ENCODE results near the gene ZSWIM1.

ZSWIM1 gene

GRCh38 chr20:45890077-45890984, 9.3 kb downstream of the ZSWIM1 start:
- TF ChIP-seq GATA3 (IDR thresholded peaks at IDR 0.05; ENCODE audit: low read depth, low read length), result no peak
- TF ChIP-seq GATA2 (IDR thresholded peaks at IDR 0.05; ENCODE audit: low read depth, low read length), result no peak

GRCh38 chr20:45890985-45891983, 10.3 kb downstream of the ZSWIM1 start, which contains the start of the genes CTSA and NEURL2:
CTSA (plus strand) TSS chr20:45891335; CDS start chr20:45891569, 234 bp downstream.
NEURL2 (minus strand) TSS chr20:45891208; CDS start chr20:45890991, 217 bp downstream.
- TF ChIP-seq GATA2 (IDR thresholded peaks at IDR 0.05; ENCODE audit: low read depth, low read length), result no peak
- no peak for TF ChIP-seq GATA3 (IDR thresholded peaks at IDR 0.05; ENCODE audit: low read depth, low read length)

- no peak for TF ChIP-seq GATA2 (IDR thresholded peaks at IDR 0.05; ENCODE audit: low read depth, low read length)
- no peak for TF ChIP-seq GATA3 (IDR thresholded peaks at IDR 0.05; ENCODE audit: low read depth, low read length)
Observed at GRCh38 chr20:45892049-45892825, 11.2 kb downstream of the ZSWIM1 start.

DNA sequence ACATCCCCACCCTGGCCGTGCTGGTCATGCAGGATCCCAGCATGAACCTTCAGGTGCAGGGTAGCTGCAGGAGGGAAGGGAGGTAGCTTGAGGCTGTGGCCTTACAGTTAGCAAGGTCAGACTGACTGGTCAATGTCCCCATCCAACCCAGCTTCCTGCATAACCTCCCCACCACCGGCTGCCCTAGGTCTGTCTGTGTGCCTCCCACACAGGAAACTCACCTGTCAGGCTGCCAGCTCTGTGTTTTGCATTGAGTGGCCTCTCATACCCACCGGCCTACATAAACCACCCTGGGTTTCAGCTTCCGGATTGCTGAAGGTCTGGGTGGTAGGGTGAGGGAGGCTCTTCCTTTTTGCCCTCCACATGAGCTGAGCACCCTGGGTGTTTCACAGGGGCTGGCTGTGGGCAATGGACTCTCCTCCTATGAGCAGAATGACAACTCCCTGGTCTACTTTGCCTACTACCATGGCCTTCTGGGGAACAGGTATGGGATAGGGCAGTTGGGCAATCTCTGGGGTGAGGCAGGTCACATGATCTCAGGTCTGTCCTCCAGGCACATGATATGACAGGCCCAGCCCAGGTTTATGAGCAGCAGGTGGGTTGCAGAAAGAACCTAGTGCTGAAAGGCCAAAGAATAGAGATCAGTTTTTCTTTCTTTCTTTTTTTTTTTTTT, 11.9 kb downstream of the ZSWIM1 start:
- TF ChIP-seq GATA2 (IDR thresholded peaks at IDR 0.05; ENCODE audit: low read depth, low read length), result no peak
- TF ChIP-seq GATA3 (IDR thresholded peaks at IDR 0.05; ENCODE audit: low read depth, low read length), result no peak

DNA sequence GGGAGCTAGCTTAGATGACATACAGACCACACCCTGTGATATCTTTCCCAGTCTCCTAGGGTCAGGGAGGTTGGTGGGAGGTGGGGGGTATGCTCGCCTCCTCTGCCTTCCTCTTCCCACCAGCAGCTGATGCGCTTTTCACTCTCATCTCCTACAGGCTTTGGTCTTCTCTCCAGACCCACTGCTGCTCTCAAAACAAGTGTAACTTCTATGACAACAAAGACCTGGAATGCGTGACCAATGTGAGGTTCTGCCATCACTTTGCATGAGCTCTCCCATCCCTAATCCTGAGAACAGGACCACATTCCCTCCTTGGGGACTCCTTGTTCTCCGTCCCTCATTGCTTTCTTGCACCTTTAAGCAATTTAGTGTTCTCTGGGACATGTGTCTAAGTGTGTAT, 12.8 kb downstream of the ZSWIM1 start:
- TF ChIP-seq GATA3 (IDR thresholded peaks at IDR 0.05; ENCODE audit: low read depth, low read length) (no peak), GATA2 (IDR thresholded peaks at IDR 0.05; ENCODE audit: low read depth, low read length) (no peak)

DNA sequence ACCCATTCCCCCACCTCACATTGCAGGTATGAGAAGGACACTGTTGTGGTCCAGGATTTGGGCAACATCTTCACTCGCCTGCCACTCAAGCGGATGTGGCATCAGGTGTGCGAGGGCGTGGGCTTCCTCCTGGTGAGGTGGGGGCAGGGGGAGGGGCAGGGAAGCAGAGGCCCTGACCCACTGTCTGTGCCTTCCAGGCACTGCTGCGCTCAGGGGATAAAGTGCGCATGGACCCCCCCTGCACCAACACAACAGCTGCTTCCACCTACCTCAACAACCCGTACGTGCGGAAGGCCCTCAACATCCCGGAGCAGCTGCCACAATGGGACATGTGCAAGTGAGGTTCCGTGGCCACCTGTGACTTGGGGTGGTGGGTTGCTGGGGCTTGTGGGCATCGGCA, 13.8 kb downstream of the ZSWIM1 start:
- TF ChIP-seq GATA2 (IDR thresholded peaks at IDR 0.05; ENCODE audit: low read depth, low read length), result no peak
- no peak for TF ChIP-seq GATA3 (IDR thresholded peaks at IDR 0.05; ENCODE audit: low read depth, low read length)

GRCh38 chr20:45896641-45897161, 15.7 kb downstream of the ZSWIM1 start:
- TF ChIP-seq GATA2 (IDR thresholded peaks at IDR 0.05; ENCODE audit: low read depth, low read length) (no peak), GATA3 (IDR thresholded peaks at IDR 0.05; ENCODE audit: low read depth, low read length) (no peak)

GRCh38 chr20:45897289-45897688, 16.3 kb downstream of the ZSWIM1 start:
- no peak for TF ChIP-seq GATA2 (IDR thresholded peaks at IDR 0.05; ENCODE audit: low read depth, low read length)
- no peak for TF ChIP-seq GATA3 (IDR thresholded peaks at IDR 0.05; ENCODE audit: low read depth, low read length)

GRCh38 chr20:45897692-45898091, 16.7 kb downstream of the ZSWIM1 start:
- no peak for TF ChIP-seq GATA3 (IDR thresholded peaks at IDR 0.05; ENCODE audit: low read depth, low read length)
- no peak for TF ChIP-seq GATA2 (IDR thresholded peaks at IDR 0.05; ENCODE audit: low read depth, low read length)

- TF ChIP-seq GATA2 (IDR thresholded peaks at IDR 0.05; ENCODE audit: low read depth, low read length) (no peak), GATA3 (IDR thresholded peaks at IDR 0.05; ENCODE audit: low read depth, low read length) (no peak)
Observed at GRCh38 chr20:45898285-45898684, 17.3 kb downstream of the ZSWIM1 start.

GRCh38 chr20:45899046-45899835, 18.2 kb downstream of the ZSWIM1 start:
- no peak for TF ChIP-seq GATA2 (IDR thresholded peaks at IDR 0.05; ENCODE audit: low read depth, low read length)
- TF ChIP-seq GATA3 (IDR thresholded peaks at IDR 0.05; ENCODE audit: low read depth, low read length), result no peak

GRCh38 chr20:45902199-45902701, 21.2 kb downstream of the ZSWIM1 start:
- no peak for TF ChIP-seq GATA3 (IDR thresholded peaks at IDR 0.05; ENCODE audit: low read depth, low read length)
- TF ChIP-seq GATA2 (IDR thresholded peaks at IDR 0.05; ENCODE audit: low read depth, low read length), result no peak

Data from SH-SY5Y (cell line).